ENCODE measurements around the gene DHFR2.
"Not testable (repeated sequence)": the region's sequence is repeated elsewhere in the genome, so short reads cannot be mapped to it uniquely, and the experiment has no call there.

- TF ChIP-seq REST (tag by site-specific recombination; IDR thresholded peaks at IDR 0.05); TCF7L2 (IDR thresholded peaks at IDR 0.05; ENCODE audit: borderline replicate concordance, low read depth, low read length); ZNF704 (tag by site-specific recombination; IDR thresholded peaks at IDR 0.05); OSR2 (tag by site-specific recombination; IDR thresholded peaks at IDR 0.05); ZNF114 (tag by site-specific recombination; IDR thresholded peaks at IDR 0.05); ZNF398 (tag by site-specific recombination; IDR thresholded peaks at IDR 0.05); ZNF501 (tag by site-specific recombination; IDR thresholded peaks at IDR 0.05); ZBTB7A (tag by site-specific recombination; IDR thresholded peaks at IDR 0.05; ENCODE audit: low read depth); KLF17 (tag by site-specific recombination; IDR thresholded peaks at IDR 0.05): not testable (repeated sequence)
Measured at GRCh38 chr3:94110232-94110631, 47.5 kb upstream of the DHFR2 start.

Measured in HEK293 (cell line).